Left renal cortex interstitium (tissue), 4 donors: Measurements from ENCODE around the gene DDX27. TPM values are rescaled to one million over a fixed set of nuclear protein-coding genes. Genes with fewer than 3 reads are reported as not detected.

Experiments used
- DNase-seq, 4 donors: peaks; one replicate each; pipeline ENCODE4 v3.0.0-alpha.2; 2013; ENCODE audit warnings: low read depth in 4 of 4, low spot score in 2 of 4, missing footprints in 1 of 4
- polyA plus RNA-seq, 4 donors: library from polyadenylated mRNA; unstranded; fragments of 120-200 nt; gene quantifications; one replicate each; pipeline ENCODE4 v1.2.1, GENCODE V29; 2013; ENCODE audit not compliant: insufficient read length in 4 of 4

Gene DDX27
- polyA plus RNA-seq, 4 donors = 45.2 to 52.3 (median 48.5) TPM

DNA sequence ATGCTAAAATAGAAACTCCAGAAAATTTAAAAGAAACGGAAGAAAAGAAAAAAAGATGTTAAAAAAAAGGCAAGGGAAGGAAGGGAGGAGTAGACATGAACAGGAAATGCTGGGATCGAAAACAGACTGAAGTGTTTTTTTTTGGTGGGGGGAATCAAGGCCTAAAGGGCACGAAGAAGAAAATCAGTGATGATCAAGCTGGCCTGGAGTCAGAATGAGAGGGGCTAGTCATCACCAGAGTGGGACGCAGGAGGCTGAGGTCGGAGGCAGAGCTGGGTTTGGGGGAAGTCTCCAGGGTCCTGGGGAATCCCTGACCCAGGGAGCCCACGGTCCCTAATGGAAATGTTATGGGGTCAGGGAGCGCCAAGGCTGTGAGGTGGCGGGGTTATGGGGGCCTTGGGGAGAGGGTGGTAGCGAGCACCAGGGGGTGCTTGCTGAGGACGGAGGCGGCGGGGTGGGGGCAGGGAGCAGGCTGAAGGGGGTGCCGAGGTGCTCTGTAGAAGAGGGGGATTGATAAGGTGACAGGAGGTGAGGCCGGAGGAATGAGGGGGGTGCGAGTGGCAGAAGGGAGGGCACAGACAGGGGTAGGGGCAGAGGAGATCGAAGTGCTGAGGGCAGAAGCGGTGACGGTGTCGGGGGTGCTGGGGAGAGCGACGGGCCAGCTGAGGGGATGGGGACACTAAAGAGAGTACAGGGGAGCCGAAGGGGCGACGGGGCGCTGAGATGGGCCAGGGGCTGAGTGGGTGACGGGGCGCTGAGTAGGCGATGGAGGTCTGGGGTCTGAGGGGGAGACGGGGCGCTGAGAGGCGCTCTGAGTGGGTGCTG lies 58.0 kb downstream of the DDX27 start:
- no peak for DNase-seq

GRCh38 chr20:49277786-49278035 lies 58.5 kb downstream of the DDX27 start:
- no peak for DNase-seq

GRCh38 chr20:49278036-49278817 lies 59.0 kb downstream of the DDX27 start, which contains the start of gene ZNFX1:
TSS of gene ZNFX1 (minus strand) at chr20:49278057. CDS start at chr20:49275839, 2,218 bp downstream.
- peak; percentile 93 to 98 (median 96) for DNase-seq

GRCh38 chr20:49278818-49279676 lies 59.8 kb downstream of the DDX27 start:
- DNase-seq = no peak

GRCh38 chr20:49279677-49280462 lies 60.7 kb downstream of the DDX27 start:
- DNase-seq = no peak

- no peak for DNase-seq
These were observed 61.3 kb downstream of the DDX27 start for GRCh38 chr20:49280463-49281058.

DNA sequence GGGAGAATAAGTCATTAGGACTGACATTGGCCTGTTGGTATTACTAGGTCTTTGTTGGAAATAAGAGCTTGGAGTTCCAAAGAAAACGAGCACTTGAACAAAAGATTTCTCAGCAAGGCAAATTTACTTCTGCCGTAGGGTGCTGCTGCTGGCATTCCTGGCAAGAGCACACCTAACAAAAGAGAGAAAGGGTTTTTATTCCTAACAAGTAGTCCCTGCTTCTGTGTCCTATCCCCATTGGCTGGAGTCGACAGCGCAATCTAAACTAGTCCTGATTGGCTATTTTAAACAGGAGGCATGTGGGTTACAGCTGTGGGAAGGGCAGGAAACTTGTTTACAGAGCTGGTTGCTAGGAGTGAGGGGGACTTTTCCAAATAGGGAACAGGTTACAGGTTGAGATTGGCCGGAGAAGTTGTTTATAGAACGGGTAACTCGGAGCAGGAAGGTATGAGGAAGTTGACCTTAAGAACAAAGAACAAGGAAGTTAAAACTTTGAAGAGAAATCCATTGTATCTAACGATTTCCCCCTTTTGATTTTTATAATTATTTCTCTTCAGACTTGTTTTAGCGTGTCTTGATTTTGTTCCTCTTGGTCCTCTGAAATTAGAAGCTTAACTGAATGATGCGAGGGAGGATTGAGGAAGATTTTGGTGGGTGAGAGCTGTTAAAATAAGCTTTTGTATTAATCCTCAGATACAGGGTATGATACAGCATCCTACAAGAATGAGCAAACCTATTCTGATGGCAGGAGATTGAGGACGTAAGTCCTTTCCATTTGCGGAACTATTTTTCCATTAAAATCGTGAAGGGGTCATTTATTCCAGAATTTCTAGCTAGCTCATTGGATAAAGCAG lies 62.1 kb downstream of the DDX27 start:
- DNase-seq = no peak

- DNase-seq = no peak
These were observed 62.8 kb downstream of the DDX27 start for GRCh38 chr20:49281913-49282467.

GRCh38 chr20:49282584-49283171 lies 63.5 kb downstream of the DDX27 start:
- DNase-seq = no peak

GRCh38 chr20:49283176-49283702 lies 64.0 kb downstream of the DDX27 start:
- no peak for DNase-seq

DNA sequence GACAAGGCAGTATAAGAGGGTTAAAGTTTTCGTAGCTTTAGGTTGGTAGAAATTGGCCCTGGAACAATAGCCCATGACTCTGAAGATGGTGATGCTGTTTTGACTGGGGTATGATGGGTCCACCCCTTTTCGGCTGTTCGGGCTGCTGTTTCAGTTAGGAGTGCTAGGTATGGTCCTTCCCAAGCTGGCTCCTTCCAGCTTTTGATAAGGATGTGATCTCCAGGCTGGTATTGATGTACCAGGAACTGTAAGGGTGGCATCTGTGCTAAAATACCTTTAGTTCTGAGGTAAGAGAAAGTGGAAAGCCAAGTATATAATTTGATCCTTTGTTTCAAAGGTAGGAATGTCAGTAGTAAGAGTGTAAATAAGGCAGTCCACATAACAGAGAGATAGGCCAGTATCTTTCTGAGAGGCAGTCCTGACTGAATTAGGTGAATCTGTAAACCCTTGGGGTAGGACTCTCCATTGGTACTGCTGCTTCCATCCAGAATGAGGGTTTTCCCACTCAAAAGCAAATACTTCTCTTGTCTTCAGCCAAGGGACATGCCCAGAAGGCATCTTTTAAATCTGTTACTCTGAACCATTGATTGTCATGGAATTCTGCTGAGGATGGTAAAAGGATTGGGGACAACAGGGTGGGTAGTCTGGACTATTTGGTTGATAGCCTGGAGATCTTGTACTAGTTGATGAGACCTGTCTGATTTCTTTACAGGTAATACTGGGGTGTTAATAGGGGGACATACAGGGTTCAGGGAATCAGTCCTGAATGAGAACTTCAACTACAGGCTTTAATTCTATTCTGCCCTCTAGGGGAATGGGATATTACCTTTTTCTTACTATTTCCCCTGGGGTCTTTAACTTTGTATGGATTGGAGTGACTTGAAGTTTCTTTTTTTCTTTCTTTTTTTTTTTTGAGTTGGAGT lies 64.7 kb downstream of the DDX27 start:
- no peak for DNase-seq

GRCh38 chr20:49284818-49285217 lies 65.6 kb downstream of the DDX27 start:
- no peak for DNase-seq

DNA sequence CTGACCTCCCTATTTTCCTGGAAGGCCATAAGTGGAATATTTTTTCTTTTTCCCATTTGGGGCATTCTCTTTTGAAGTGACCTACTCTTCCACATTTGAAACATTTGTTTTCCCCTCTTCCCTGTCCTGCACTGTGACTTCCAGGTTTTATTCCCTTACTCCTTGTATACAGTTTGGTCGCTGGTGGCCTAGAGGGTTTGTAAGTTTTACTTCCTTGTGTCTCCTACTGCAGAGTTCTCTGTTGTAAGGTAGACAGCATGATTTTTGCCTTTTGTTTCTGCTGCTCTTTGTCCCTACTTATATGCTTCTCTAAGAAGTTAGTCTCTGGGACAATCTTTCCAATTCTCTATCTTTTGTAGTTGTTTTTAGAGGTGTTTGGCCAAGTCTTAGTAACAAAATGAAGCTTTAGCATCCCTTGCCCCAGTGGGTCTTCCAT lies 66.0 kb downstream of the DDX27 start:
- DNase-seq = no peak

- DNase-seq = no peak
These were observed 66.7 kb downstream of the DDX27 start for GRCh38 chr20:49285813-49286494.

GRCh38 chr20:49286689-49287551 lies 67.7 kb downstream of the DDX27 start:
- DNase-seq = no peak
